Activated CD4-positive, alpha-beta T cell treated with anti-CD3 and anti-CD28 coated beads for 36 hours (primary cell): ENCODE data around the gene OSBPL5. TPM values are rescaled to one million over a fixed set of nuclear protein-coding genes. Genes with fewer than 3 reads are reported as not detected.
"Not testable (repeated sequence)": the region's sequence is repeated elsewhere in the genome, so short reads cannot be mapped to it uniquely, and the experiment has no call there.

Source experiments
- ATAC-seq: fragments of 200-7000 bp; cut with Tn5 transposase; one replicate; pipeline ENCODE4 v1.10.0; 2021; ENCODE audit warnings: mild to moderate bottlenecking, moderate library complexity
- CTCF ChIA-PET: fragments of 350-600 bp; sonication (Branson Sonifier 250); formaldehyde crosslinking; loops from one replicate; lab custom pipeline; 2021; ENCODE audit warnings: antibody characterized with exemption; lab: Charles Lee
- POLR2A ChIA-PET: fragments of 350-600 bp; sonication (Branson Sonifier 250); formaldehyde crosslinking; loops from one replicate; lab custom pipeline; 2021; ENCODE audit warnings: antibody characterized with exemption, inconsistent platforms; lab: Charles Lee
- DNase-seq: peaks from one replicate; pipeline ENCODE4 v3.0.0-alpha.2; 2020
- H3K27ac Mint-ChIP-seq: one replicate; pipeline ENCODE4 v1.8.0; 2021; ENCODE audit warnings: mixed read lengths
- H3K27me3 Mint-ChIP-seq: one replicate; pipeline ENCODE4 v1.8.0; 2021; ENCODE audit warnings: mixed read lengths
- H3K36me3 Mint-ChIP-seq: one replicate; pipeline ENCODE4 v1.8.0; 2021; ENCODE audit warnings: low read depth, mixed read lengths
- H3K4me1 Mint-ChIP-seq: one replicate; pipeline ENCODE4 v1.8.0; 2021; ENCODE audit warnings: mixed read lengths
- H3K4me3 Mint-ChIP-seq: one replicate; pipeline ENCODE4 v1.8.0; 2021; ENCODE audit warnings: mild to moderate bottlenecking, moderate library complexity, mixed read lengths
- H3K9me3 Mint-ChIP-seq: one replicate; pipeline ENCODE4 v1.8.0; 2021; ENCODE audit warnings: low read depth, mixed read lengths
- intact Hi-C, 2 experiments: fragments of 100-400 bp; cut with DNase I in 1 of 2; cut with micrococcal nuclease in 1 of 2; formaldehyde crosslinking; loops; one replicate each; pipeline versions ENCODE4 v1.14.2 to v1.15.1; 2022 to 2024; cut with DNase I, micrococcal nuclease
- total RNA-seq, 2 experiments: library from RNA; stranded (reverse); gene quantifications; one replicate each; pipeline ENCODE4 v1.2.3, GENCODE V29; 2021

OSBPL5 gene
- total RNA-seq, 2 experiments from 2014 or later = 5.8 to 7.1 TPM

- H3K27ac Mint-ChIP-seq = no peak overlapping the region
- H3K4me1 Mint-ChIP-seq = peaks cover 14% of the 10 kb centered on the region
- H3K4me3 Mint-ChIP-seq = no peak overlapping the region
- DNase-seq = no peak
- intact Hi-C loops = no loop called here
- POLR2A ChIA-PET = no interaction called here
- H3K9me3 Mint-ChIP-seq = peaks cover 7% of the 10 kb centered on the region
- CTCF ChIA-PET = no interaction called here
- peaks cover 10% of the 10 kb centered on the region for H3K27me3 Mint-ChIP-seq
- no peaks in the 10 kb centered on the region for H3K36me3 Mint-ChIP-seq
- ATAC-seq = no peak
Measured at GRCh38 chr11:3174387-3174786, 9.3 kb upstream of the OSBPL5 start.

DNA sequence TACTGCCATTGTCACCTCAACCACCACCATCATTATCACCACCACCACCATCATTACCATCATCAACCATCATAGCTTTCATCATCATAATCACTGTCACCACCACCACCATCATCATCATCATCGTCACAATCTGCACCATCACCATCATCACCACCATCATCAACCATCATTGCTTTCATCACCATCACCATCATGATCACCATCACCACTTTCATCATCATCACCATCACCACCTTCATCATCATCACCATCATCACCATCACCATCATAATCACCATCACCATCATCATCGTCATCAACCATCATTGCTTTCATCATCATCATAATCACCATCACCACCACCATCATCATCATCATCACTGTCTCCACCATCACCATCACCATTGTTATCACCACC is 8.7 kb upstream of the OSBPL5 start:
- ChIA-PET CTCF (no interaction called here), POLR2A (no interaction called here)
- Mint-ChIP-seq H3K36me3 (no peaks in the 10 kb centered on the region), H3K4me1 (peaks cover 20% of the 10 kb centered on the region), H3K9me3 (peaks cover 7% of the 10 kb centered on the region), H3K27ac (no peak overlapping the region), H3K27me3 (peaks cover 14% of the 10 kb centered on the region), H3K4me3 (no peak overlapping the region)
- ATAC-seq (no peak), DNase-seq (no peak)
- intact Hi-C loops = no loop called here

DNA sequence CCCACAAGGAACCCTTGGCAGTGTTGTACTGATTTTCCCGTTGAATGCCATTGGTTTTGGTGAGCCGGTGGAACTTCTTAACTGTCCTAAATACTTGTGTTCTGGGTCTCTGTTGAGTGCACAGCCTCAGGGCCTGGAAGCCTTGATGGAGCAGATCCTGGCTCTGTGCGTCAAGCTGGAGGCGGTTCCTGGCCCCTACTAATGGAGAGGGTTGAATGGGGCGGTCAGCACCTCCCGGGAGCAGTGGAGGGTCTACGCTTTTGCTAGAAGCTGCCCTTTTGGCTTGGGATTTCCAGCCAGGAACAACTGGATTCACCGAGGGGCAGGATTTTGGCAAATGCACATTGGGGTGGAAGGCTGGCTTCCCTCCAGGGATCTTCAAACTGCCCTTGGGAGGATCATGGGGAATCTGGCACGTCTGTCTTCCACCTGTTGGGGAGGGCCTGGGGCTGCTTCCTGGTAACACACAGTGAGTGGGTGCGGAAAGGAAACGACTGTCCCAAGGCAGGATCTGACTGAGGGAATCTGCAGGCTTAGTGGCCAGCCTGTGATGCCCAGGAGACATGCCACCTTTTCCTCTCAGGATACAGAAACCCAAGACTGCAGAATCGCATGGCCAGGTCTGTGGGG is 6.9 kb upstream of the OSBPL5 start:
- peaks cover 14% of the 10 kb centered on the region for H3K27me3 Mint-ChIP-seq
- POLR2A ChIA-PET = no interaction called here
- DNase-seq = no peak
- CTCF ChIA-PET = no interaction called here
- no peaks in the 10 kb centered on the region for H3K36me3 Mint-ChIP-seq
- ATAC-seq = no peak
- H3K4me1 Mint-ChIP-seq = peaks cover 20% of the 10 kb centered on the region
- H3K9me3 Mint-ChIP-seq = peaks cover 7% of the 10 kb centered on the region
- H3K27ac Mint-ChIP-seq = no peak overlapping the region
- intact Hi-C loops = no loop called here
- no peak overlapping the region for H3K4me3 Mint-ChIP-seq

DNA sequence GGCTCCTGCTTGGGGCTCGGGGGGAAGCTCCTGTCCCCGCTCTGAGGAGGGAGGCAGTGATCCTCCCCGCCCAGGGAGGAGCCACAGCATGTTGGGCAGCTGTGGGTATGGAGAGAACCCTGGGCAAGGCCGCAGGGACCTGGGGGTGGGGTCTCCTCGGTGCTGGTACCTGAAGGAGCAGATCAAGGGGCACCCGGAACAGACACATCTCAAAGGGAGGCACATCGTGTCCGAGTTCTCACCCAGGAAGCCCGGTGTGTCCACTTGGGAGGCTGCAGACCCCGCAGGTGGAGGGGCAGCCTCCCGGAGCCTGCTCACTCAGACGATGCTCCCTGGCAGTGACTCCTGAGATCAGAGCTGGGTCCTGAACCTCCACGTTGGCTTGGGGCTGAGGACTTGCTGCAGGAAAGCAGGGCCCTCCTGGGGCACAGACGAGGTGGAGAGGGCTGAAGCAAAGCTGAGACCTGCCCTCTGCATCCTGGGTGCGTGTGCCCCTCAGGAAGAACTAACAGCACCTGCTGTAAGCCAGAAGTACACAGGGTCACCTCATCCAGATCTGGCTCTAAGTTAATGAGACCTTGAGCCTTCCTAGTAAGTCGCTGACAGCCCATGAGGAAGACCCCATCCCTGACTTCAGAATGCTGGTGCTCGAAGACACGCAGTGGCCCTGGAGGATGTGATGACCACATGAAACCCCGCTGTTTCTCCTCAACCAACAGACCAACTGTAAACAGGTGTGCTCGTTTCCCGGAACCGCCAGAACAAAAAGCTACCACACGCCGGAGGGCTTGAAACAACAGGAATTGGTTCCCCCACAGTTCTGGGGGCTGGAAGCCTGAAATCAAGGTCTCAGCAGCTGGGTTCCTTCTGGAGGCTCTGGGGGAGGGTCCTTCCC is 5.9 kb upstream of the OSBPL5 start:
- Mint-ChIP-seq H3K27ac (no peak overlapping the region), H3K4me3 (no peak overlapping the region), H3K9me3 (peaks cover 4% of the 10 kb centered on the region), H3K4me1 (peaks cover 20% of the 10 kb centered on the region), H3K27me3 (peaks cover 16% of the 10 kb centered on the region), H3K36me3 (no peaks in the 10 kb centered on the region)
- no peak for DNase-seq
- ATAC-seq = no peak
- intact Hi-C loops = no loop called here
- ChIA-PET POLR2A (no interaction called here), CTCF (no interaction called here)

DNA sequence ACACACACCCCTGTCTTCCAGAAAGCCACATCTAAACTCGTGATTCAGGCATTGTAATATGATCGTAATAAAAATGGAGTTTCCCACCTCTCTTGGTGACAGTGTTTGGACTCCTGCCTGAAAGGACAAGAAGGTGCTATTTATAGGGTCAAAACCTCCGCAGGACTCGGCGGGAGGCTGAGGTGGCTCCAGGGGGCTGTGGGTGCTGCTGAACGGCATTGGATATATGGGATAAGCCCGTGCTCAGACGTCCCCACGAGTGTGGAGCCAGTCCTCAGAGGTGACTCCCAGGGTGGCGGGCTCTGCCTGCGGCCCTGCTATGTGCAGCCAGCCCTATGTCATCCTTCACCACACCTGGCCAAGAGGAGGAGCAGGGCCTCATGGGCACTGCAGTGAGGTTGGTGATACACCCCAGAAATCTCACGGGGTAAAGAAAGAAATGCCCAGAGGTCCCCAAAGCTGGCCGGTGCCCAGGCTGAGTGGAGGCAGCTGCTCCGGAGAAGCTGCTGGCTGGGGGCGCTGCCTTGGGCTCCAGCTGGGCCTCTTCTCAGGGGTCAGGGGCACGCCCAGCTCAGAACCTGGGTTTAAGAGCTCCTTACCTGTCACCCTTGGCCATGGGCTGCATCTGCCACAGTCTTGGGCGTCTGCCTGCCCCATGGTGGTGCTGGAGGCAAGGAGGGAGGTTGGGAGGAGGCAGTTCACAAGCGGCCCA is 5.1 kb upstream of the OSBPL5 start:
- POLR2A ChIA-PET = interaction anchor here (1.1 kb wide), 1 partner anchor 209 kb away, joined by 3 read pairs; the partner anchor contains the start of gene ZNF195
- intact Hi-C loops = no loop called here
- H3K27me3 Mint-ChIP-seq = peaks cover 16% of the 10 kb centered on the region
- DNase-seq = no peak
- peak overlapping the region; percentile 58 for H3K4me3 Mint-ChIP-seq
- ATAC-seq = peak; percentile 3
- H3K27ac Mint-ChIP-seq = peak overlapping the region; percentile 49
- no peaks in the 10 kb centered on the region for H3K36me3 Mint-ChIP-seq
- no peaks in the 10 kb centered on the region for H3K9me3 Mint-ChIP-seq
- peaks cover 24% of the 10 kb centered on the region for H3K4me1 Mint-ChIP-seq
- CTCF ChIA-PET = interaction anchor here (0.6 kb wide), 1 partner anchor 14 kb away, joined by 3 read pairs; no protein-coding TSS in a partner anchor

GRCh38 chr11:3169255-3170043 is 4.3 kb upstream of the OSBPL5 start:
- intact Hi-C loops = loop anchor here (5.0 kb wide), 3 partner anchors 53 to 253 kb away; partner anchors contain the start of gene ZNF195 (in 1 of the 2)
- ATAC-seq (peak; percentile 58), DNase-seq (peak; percentile 72)
- Mint-ChIP-seq H3K4me1 (peaks cover 24% of the 10 kb centered on the region), H3K4me3 (peak overlapping the region; percentile 58), H3K9me3 (no peaks in the 10 kb centered on the region), H3K36me3 (no peaks in the 10 kb centered on the region), H3K27ac (peak overlapping the region; percentile 49), H3K27me3 (peaks cover 16% of the 10 kb centered on the region)
- CTCF ChIA-PET = interaction anchor here (0.6 kb wide), 1 partner anchor 15 kb away, joined by 3 read pairs; no protein-coding TSS in a partner anchor
- POLR2A ChIA-PET = interaction anchor here (1.1 kb wide), 1 partner anchor 210 kb away, joined by 3 read pairs; the partner anchor contains the start of gene ZNF195

DNA sequence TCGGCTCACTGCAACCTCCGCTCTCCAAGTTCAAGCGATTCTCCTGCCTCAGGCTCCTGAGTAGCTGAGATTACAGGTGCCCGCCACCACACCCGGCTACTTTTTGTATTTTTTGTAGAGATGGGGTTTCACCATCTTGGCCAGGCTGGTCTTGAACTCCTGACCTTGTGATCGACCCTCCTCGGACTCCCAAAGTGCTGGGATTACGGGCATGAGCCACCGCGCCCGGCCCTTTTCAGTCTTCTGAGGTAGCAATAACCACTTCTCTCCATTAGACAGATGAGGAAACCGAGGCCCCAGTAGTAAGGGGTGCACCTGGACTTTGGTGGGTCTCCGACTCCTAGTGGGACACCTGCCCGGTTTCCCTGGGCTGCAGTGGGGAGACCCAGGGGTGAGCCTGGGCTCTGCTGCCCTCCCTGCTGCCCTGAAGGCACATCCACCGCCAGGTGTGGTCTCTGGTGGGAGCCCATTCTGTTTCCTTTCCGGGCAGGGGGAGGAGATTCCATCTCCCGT is 3.7 kb upstream of the OSBPL5 start:
- intact Hi-C loops = loop anchor here (5.0 kb wide), 3 partner anchors 54 to 254 kb away; partner anchors contain the start of gene ZNF195 (in 1 of the 2)
- CTCF ChIA-PET, POLR2A ChIA-PET, DNase-seq, ATAC-seq, H3K9me3 Mint-ChIP-seq, H3K36me3 Mint-ChIP-seq, H3K27ac Mint-ChIP-seq: not testable (repeated sequence)
- H3K4me1 Mint-ChIP-seq = peaks cover 27% of the 10 kb centered on the region
- H3K4me3 Mint-ChIP-seq = peak overlapping the region; percentile 58
- H3K27me3 Mint-ChIP-seq = peaks cover 19% of the 10 kb centered on the region

DNA sequence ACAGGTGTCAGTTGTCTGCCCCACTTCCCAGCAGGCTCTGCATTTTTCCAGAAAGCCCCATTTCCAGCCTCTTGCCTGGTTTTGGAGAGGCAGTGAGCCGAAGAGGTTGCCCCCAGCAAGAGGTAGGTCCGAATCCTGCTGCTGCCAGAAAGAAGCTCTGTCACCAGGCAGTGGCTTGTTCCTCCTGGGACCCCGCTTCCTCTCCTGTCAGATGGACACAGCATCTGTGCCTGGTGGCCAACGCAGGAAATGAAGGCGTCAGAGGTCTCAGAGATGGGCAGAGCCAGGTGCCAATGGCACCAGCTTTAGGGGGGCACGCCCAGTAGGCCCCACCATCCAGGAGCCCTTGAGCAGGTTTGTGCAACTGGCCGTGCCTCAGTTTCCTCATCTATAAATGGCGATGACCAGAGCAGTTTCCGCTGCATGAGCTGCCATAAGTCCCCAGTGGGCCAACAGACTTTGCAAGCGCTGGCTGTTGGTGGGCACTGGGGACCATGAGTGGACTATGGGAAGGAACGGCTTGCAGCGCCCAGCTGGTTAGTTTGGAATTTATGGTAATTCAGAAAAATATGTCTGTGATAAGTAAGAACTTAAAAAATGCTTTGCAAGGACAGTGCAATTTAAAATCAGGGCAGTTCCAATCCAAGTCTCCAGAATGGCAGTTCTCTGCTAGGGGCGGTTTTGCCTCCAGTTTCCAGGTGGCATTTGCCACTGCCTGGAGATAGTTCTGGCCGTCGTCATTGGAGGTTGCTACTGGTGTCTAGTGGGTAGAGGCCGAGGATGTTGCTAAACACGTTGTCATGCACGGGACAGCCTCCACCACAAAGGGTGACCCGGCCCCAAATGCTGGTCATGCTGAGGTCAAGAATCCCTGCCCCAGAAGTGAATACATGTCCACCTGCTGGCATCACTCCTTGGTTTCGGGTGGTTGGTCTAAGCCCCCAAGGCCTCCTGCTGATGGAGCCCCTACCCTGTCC is 2.3 kb upstream of the OSBPL5 start:
- intact Hi-C loops = loop anchor here (5.0 kb wide), 3 partner anchors 55 to 255 kb away; partner anchors contain the start of gene ZNF195 (in 1 of the 2)
- POLR2A ChIA-PET = no interaction called here
- Mint-ChIP-seq H3K9me3 (no peaks in the 10 kb centered on the region), H3K27me3 (peaks cover 22% of the 10 kb centered on the region), H3K36me3 (no peaks in the 10 kb centered on the region), H3K4me1 (peaks cover 35% of the 10 kb centered on the region), H3K27ac (no peak overlapping the region), H3K4me3 (no peak overlapping the region)
- ATAC-seq (no peak), DNase-seq (no peak)
- CTCF ChIA-PET = interaction anchor here (0.6 to 0.7 kb wide), 3 partner anchors 25 to 250 kb away, joined by 3 to 4 read pairs (median 3); no protein-coding TSS in a partner anchor

GRCh38 chr11:3166268-3167142 is 1.4 kb upstream of the OSBPL5 start:
- intact Hi-C loops = loop anchor here (5.0 kb wide), 3 partner anchors 56 to 256 kb away; partner anchors contain the start of gene ZNF195 (in 1 of the 2)
- ChIA-PET CTCF (no interaction called here), POLR2A (no interaction called here)
- Mint-ChIP-seq H3K36me3 (no peaks in the 10 kb centered on the region), H3K27me3 (peaks cover 18% of the 10 kb centered on the region), H3K4me1 (peaks cover 30% of the 10 kb centered on the region), H3K4me3 (no peak overlapping the region), H3K9me3 (no peaks in the 10 kb centered on the region), H3K27ac (no peak overlapping the region)
- ATAC-seq (no peak), DNase-seq (no peak)
